ENCODE data around the gene CDKL2. TPM values are rescaled to one million over a fixed set of nuclear protein-coding genes. Genes with fewer than 3 reads are reported as not detected.
A peak's percentile ranks its signal among the peaks of the same experiment; 100 is the strongest.

CDKL2 gene
- total RNA-seq, 1 donor from 2014 or later: 3.0 TPM

GRCh38 chr4:75555294-75556164, 74.8 kb downstream of the CDKL2 start, which contains the start of gene ODAPH:
Gene ODAPH, plus strand, starts transcription at chr4:75556066. Its CDS starts 17 bp downstream, at chr4:75556083.
- H3K27me3 Mint-ChIP-seq (ENCODE audit: low read depth): peaks cover 1% of the 10 kb centered on the region
- no peaks in the 10 kb centered on the region for H3K9me3 Mint-ChIP-seq
- no peak within 1 kb of the TSS for H3K27ac Mint-ChIP-seq
- peaks cover 39% of the 10 kb centered on the region for H3K4me1 Mint-ChIP-seq
- no peak within 1 kb of the TSS for H3K4me3 Mint-ChIP-seq
- no peak for DNase-seq (ENCODE audit: low spot score in 2 of 2, unreplicated experiment in 2 of 2)
- peak; percentile 17 for TF ChIP-seq CTCF (IDR thresholded peaks at IDR 0.05; ENCODE audit: unreplicated experiment)
- no peaks in the 10 kb centered on the region for H3K36me3 Mint-ChIP-seq

- H3K9me3 Mint-ChIP-seq: no peaks in the 10 kb centered on the region
- no peak for DNase-seq (ENCODE audit: low spot score in 2 of 2, unreplicated experiment in 2 of 2)
- H3K4me1 Mint-ChIP-seq: peaks cover 31% of the 10 kb centered on the region
- no peak overlapping the region for H3K4me3 Mint-ChIP-seq
- peaks cover 1% of the 10 kb centered on the region for H3K27me3 Mint-ChIP-seq (ENCODE audit: low read depth)
- H3K27ac Mint-ChIP-seq: no peak overlapping the region
- no peaks in the 10 kb centered on the region for H3K36me3 Mint-ChIP-seq
- TF ChIP-seq CTCF (IDR thresholded peaks at IDR 0.05; ENCODE audit: unreplicated experiment): no peak
These were observed 77.9 kb downstream of the CDKL2 start for GRCh38 chr4:75552452-75552851.

DNA sequence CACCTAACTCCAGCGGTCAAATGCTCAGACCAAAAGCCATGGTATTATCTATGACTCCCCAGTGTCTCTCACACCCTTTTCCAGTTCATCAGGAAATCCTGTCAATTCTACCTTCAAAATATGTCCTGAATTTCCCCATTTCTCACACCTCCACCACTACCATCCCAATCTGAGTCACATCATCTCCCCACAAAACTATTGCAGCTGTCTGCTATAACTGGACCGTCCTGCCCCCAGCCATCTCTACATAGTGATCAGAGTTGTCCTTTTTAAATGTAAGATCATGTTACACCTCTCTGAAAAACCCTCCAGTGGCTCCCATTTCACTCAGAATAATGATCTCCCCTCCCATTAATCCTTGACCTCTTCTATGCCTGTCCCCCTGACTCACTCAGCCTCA, 81.3 kb downstream of the CDKL2 start:
- Mint-ChIP-seq H3K4me3 (no peak overlapping the region), H3K27ac (peak overlapping the region; percentile 39), H3K36me3 (peaks cover 4% of the 10 kb centered on the region), H3K27me3 (ENCODE audit: low read depth) (no peaks in the 10 kb centered on the region), H3K4me1 (peaks cover 16% of the 10 kb centered on the region), H3K9me3 (no peaks in the 10 kb centered on the region)
- TF ChIP-seq CTCF (IDR thresholded peaks at IDR 0.05; ENCODE audit: unreplicated experiment): no peak
- DNase-seq (ENCODE audit: low spot score in 2 of 2, unreplicated experiment in 2 of 2): no peak

- peaks cover 8% of the 10 kb centered on the region for H3K36me3 Mint-ChIP-seq
- no peak for TF ChIP-seq CTCF (IDR thresholded peaks at IDR 0.05; ENCODE audit: unreplicated experiment)
- H3K27ac Mint-ChIP-seq: peak overlapping the region; percentile 44
These were observed 82.5 kb downstream of the CDKL2 start for GRCh38 chr4:75547647-75548387.

DNA sequence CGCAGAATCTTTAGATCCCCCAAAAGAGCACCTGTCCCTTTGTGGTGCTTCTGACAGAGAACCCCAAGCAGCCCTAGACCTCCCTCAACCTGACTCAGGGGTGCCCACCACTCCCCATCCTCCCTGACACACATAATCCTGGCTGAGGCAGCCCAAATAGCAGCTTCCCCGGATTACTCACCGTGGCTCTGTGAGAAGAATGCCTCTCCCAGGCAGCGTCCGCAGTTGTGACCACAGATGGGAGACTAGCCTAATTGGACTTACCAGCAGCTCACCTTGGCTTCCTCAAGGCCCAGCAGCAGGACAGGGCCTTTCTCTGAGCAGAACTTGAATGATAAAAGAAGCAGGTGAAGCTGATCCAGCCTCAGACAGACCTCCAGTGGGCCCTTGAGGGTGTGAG, 84.8 kb downstream of the CDKL2 start:
- H3K27ac Mint-ChIP-seq: no peak overlapping the region
- H3K4me1 Mint-ChIP-seq: peaks cover 16% of the 10 kb centered on the region
- peaks cover 8% of the 10 kb centered on the region for H3K36me3 Mint-ChIP-seq

More at GRCh38 chr4:75547647-75548387, 82.5 kb downstream of the CDKL2 start:
- H3K4me1 Mint-ChIP-seq: peaks cover 16% of the 10 kb centered on the region
- H3K9me3 Mint-ChIP-seq: no peaks in the 10 kb centered on the region
- H3K27me3 Mint-ChIP-seq (ENCODE audit: low read depth): no peaks in the 10 kb centered on the region
- H3K4me3 Mint-ChIP-seq: no peak overlapping the region
- peak; percentile 60 to 72 for DNase-seq (ENCODE audit: low spot score in 2 of 2, unreplicated experiment in 2 of 2)

More for the DNA sequence above, 84.8 kb downstream of the CDKL2 start:
- Mint-ChIP-seq H3K9me3 (no peaks in the 10 kb centered on the region), H3K4me3 (no peak overlapping the region), H3K27me3 (ENCODE audit: low read depth) (no peaks in the 10 kb centered on the region)
- no peak for DNase-seq (ENCODE audit: low spot score in 2 of 2, unreplicated experiment in 2 of 2)
- TF ChIP-seq CTCF (IDR thresholded peaks at IDR 0.05; ENCODE audit: unreplicated experiment): no peak
